Spleen (tissue), 11 donors: Measurements from ENCODE around the gene HTR2A. TPM values are rescaled to one million over a fixed set of nuclear protein-coding genes. Genes with fewer than 3 reads are reported as not detected.

ENCODE experiments used
- DNase-seq: peaks from one replicate; pipeline ENCODE4 v3.0.0-alpha.2; 2020
- H3K27ac ChIP-seq, 8 donors: fragments of 200-600 bp; sonication (generic) in 7 of 8; 1 replicate in 4 of 8; 2 replicates in 4 of 8; pipeline versions ENCODE4 v1.5.0 to v1.8.0; 2016 to 2021; ENCODE audit warnings: inconsistent platforms in 4 of 8, mild to moderate bottlenecking in 4 of 8, moderate library complexity in 1 of 8
- H3K27me3 ChIP-seq, 7 donors: fragments of 200-600 bp; sonication (generic) in 6 of 7; replicated peaks in 1 of 7; 1 replicate in 4 of 7; 2 replicates in 3 of 7; pipeline versions ENCODE4 v1.5.0 to v1.8.0; 2016 to 2021; ENCODE audit warnings: inconsistent platforms in 3 of 7, mild to moderate bottlenecking in 1 of 7
- H3K36me3 ChIP-seq, 6 donors: fragments of 200-600 bp; sonication (generic) in 5 of 6; 1 replicate in 4 of 6; 2 replicates in 2 of 6; pipeline versions ENCODE4 v1.5.0 to v1.8.0; 2016 to 2021; ENCODE audit warnings: inconsistent platforms in 2 of 6
- H3K4me1 ChIP-seq, 6 donors: fragments of 200-600 bp; sonication (generic) in 5 of 6; 1 replicate in 3 of 6; 2 replicates in 3 of 6; pipeline versions ENCODE4 v1.5.0 to v1.8.0; 2016 to 2021; ENCODE audit warnings: inconsistent platforms in 3 of 6
- H3K4me3 ChIP-seq, 8 donors: fragments of 200-600 bp; sonication (generic) in 7 of 8; 1 replicate in 4 of 8; 2 replicates in 4 of 8; pipeline versions ENCODE4 v1.5.0 to v1.8.0; 2016 to 2021; ENCODE audit warnings: inconsistent platforms in 4 of 8, mild to moderate bottlenecking in 4 of 8, moderate library complexity in 2 of 8
- H3K9me3 ChIP-seq, 8 donors: fragments of 200-600 bp; sonication (generic) in 7 of 8; 1 replicate in 4 of 8; 2 replicates in 4 of 8; pipeline versions ENCODE4 v1.5.0 to v1.8.0; 2016 to 2021; ENCODE audit warnings: inconsistent platforms in 4 of 8
- CTCF ChIP-seq, 11 experiments: fragments of 200-600 bp in 7 of 11; fragments of 450-650 bp in 4 of 11; sonication (generic) in 4 of 11; IDR thresholded peaks in 8 of 11; conservative IDR thresholded peaks in 3 of 11; 1 replicate in 7 of 11; 2 replicates in 4 of 11; pipeline versions ENCODE4 v1.4.0 to v1.8.0; 2016 to 2021; ENCODE audit warnings: antibody characterized with exemption in 11 of 11, inconsistent platforms in 4 of 11, mild to moderate bottlenecking in 1 of 11
- POLR2A ChIP-seq, 3 donors: fragments of 450-650 bp; IDR thresholded peaks; one replicate each; pipeline ENCODE4 v1.5.1; 2017; ENCODE audit warnings: antibody characterized with exemption in 3 of 3, mild to moderate bottlenecking in 1 of 3
- POLR2AphosphoS5 ChIP-seq, 3 donors: sonication (generic); formaldehyde crosslinking; IDR thresholded peaks; one replicate each; pipeline ENCODE4 v1.5.1; 2017; ENCODE audit warnings: antibody characterized with exemption in 3 of 3
- WGBS, 5 donors: extraction: QIAGEN DNeasy Blood & Tissue Kit in 3 of 5; methylation state at CpG; one replicate each; pipeline versions ENCODE4 v1.1.5 to v1.1.7; 2013 to 2018; 5-methylcytosine and 5-hydroxymethylcytosine counted together
- intact Hi-C: fragments of 100-400 bp; cut with DNase I; formaldehyde crosslinking; loops from one replicate; pipeline ENCODE4 v1.15.0; 2023; ENCODE audit warnings: low total_unique reads
- polyA plus RNA-seq, 3 donors: library from polyadenylated mRNA; stranded (reverse); fragments of 200-250 nt; gene quantifications; one replicate each; pipeline ENCODE4 v1.2.1, GENCODE V29; 2013
- total RNA-seq, 7 donors: library from RNA; depleted of rRNA in 3 of 7; stranded (reverse); fragments of >200 nt in 3 of 7; fragmentation: NEBNext Ultra II Directional in 4 of 7; extraction: Animal tissue kit (Norgen Biotek cat#: 25700) in 4 of 7; gene quantifications; one replicate each; pipeline versions ENCODE4 v1.1.0 to v1.2.1, GENCODE V29; 2016 to 2021
- donor health status: healthy with polysubstance abuse.
- donor health status: DM: no; HTN: no; CAD: no; lungs with moderate emphysema.
- donor health status: DM: no; HTN: no; CAD: no.
- donor health status: Bipolar disorder and iron deficiency.
- donor health status: healthy.
- donor health status: DM: no; HTN: no; CAD: no.
- donor health status: DM: yes; HTN: yes; CAD: no.

The HTR2A gene
- total and polyA plus RNA-seq, 10 donors = 0.03 to 0.15 (median 0.07) TPM; not detected in 7

GRCh38 chr13:46845146-46845545 is 51.7 kb downstream of the HTR2A start:
- Histone ChIP-seq H3K36me3 (no peaks in the 10 kb centered on the region), H3K9me3 (no peaks in the 10 kb centered on the region), H3K27me3 (no peaks in the 10 kb centered on the region), H3K4me3 (no peak overlapping the region), H3K27ac (no peak overlapping the region), H3K4me1 (no peaks in the 10 kb centered on the region)
- no peak for DNase-seq
- intact Hi-C loops = no loop called here
- 88 to 96% (median 95%) methylated on average over 2 of the region's 2 CpGs for WGBS, 5 donors
- TF ChIP-seq POLR2AphosphoS5 (IDR thresholded peaks at IDR 0.05) = no peak

- Histone ChIP-seq H3K36me3 (no peaks in the 10 kb centered on the region), H3K4me1 (no peaks in the 10 kb centered on the region), H3K4me3 (no peak overlapping the region), H3K9me3 (no peaks in the 10 kb centered on the region), H3K27me3 (no peaks in the 10 kb centered on the region), H3K27ac (no peak overlapping the region)
- 70 to 80% (median 71%) methylated on average over 4 of the region's 4 CpGs for WGBS, 5 donors
- intact Hi-C loops = no loop called here
- TF ChIP-seq CTCF (IDR thresholded peaks at IDR 0.05 in 8 of 11, conservative IDR thresholded peaks at IDR 0.05 in 3 of 11) (no peak), POLR2A (IDR thresholded peaks at IDR 0.05) (no peak), POLR2AphosphoS5 (IDR thresholded peaks at IDR 0.05) (no peak)
- no peak for DNase-seq
These were observed 52.4 kb downstream of the HTR2A start for GRCh38 chr13:46844431-46844830.

- Histone ChIP-seq H3K9me3 (no peaks in the 10 kb centered on the region), H3K36me3 (no peaks in the 10 kb centered on the region), H3K4me1 (no peaks in the 10 kb centered on the region), H3K27me3 (peaks cover 0 to 8% (median 0%) of the 10 kb centered on the region in 7 donors), H3K27ac (no peak overlapping the region), H3K4me3 (no peak overlapping the region)
- WGBS, 5 donors = 31 to 57% (median 42%) methylated on average over 1 of the region's 1 CpG
- TF ChIP-seq POLR2AphosphoS5 (IDR thresholded peaks at IDR 0.05) (no peak), POLR2A (IDR thresholded peaks at IDR 0.05) (no peak), CTCF (IDR thresholded peaks at IDR 0.05 in 8 of 11, conservative IDR thresholded peaks at IDR 0.05 in 3 of 11) (no peak)
- intact Hi-C loops = no loop called here
- DNase-seq = no peak
These were observed 57.5 kb downstream of the HTR2A start for GRCh38 chr13:46839399-46839798.

- DNase-seq = no peak
- intact Hi-C loops = loop anchor here (5.0 kb wide), 1 partner anchor 938 kb away; no protein-coding TSS in a partner anchor
- Histone ChIP-seq H3K36me3 (no peaks in the 10 kb centered on the region), H3K4me3 (no peak overlapping the region), H3K4me1 (no peaks in the 10 kb centered on the region), H3K27me3 (peaks cover 0 to 8% (median 0%) of the 10 kb centered on the region in 7 donors), H3K9me3 (no peaks in the 10 kb centered on the region), H3K27ac (no peak overlapping the region)
- no peak for TF ChIP-seq CTCF (IDR thresholded peaks at IDR 0.05 in 8 of 11, conservative IDR thresholded peaks at IDR 0.05 in 3 of 11)
- WGBS, 5 donors = 88 to 93% (median 92%) methylated on average over 6 of the region's 6 CpGs
These were observed 62.2 kb downstream of the HTR2A start for GRCh38 chr13:46834657-46835056.
